H1 (cell line): ENCODE results near the gene THEM5.

Source experiments
- CTCF ChIP-seq, 3 experiments: IDR thresholded peaks; 1 replicate in 2 of 3; 2 replicates in 1 of 3; pipeline versions ENCODE4 v1.5.1 to v1.6.1; 2011; ENCODE audit warnings: low read length in 3 of 3, mild to moderate bottlenecking in 3 of 3, inconsistent platforms in 2 of 3, low read depth in 1 of 3, moderate library complexity in 1 of 3; ENCODE audit not compliant: insufficient read depth in 1 of 3; ENCODE audit errors: control extremely low read depth in 1 of 3
- GABPA ChIP-seq: IDR thresholded peaks from 2 replicates; pipeline ENCODE4 v1.6.1; 2011; ENCODE audit warnings: mild to moderate bottlenecking, low read length, moderate library complexity, borderline replicate concordance; ENCODE audit not compliant: insufficient read depth
- RAD21 ChIP-seq, 2 experiments: IDR thresholded peaks in 1 of 2; conservative IDR thresholded peaks in 1 of 2; 2 replicates each; pipeline ENCODE4 v1.6.1; 2011; ENCODE audit warnings: low read depth in 2 of 2, low read length in 2 of 2, improper control_type of control experiment in 1 of 2, inconsistent platforms in 1 of 2, mild to moderate bottlenecking in 1 of 2, moderate library complexity in 1 of 2
- RFX5 ChIP-seq: IDR thresholded peaks from 2 replicates; pipeline ENCODE4 v1.6.1; 2011; ENCODE audit warnings: low read depth, low read length, improper control_type of control experiment, borderline replicate concordance

GRCh38 chr1:151858886-151859665, 5.6 kb upstream of the THEM5 start:
- TF ChIP-seq GABPA (no peak), RFX5 (no peak), CTCF (IDR thresholded peaks at IDR 0.05; ENCODE audit: control extremely low read depth in 1 of 3, insufficient read depth in 1 of 3, low read depth in 1 of 3, low read length in 3 of 3) (no peak), RAD21 (IDR thresholded peaks at IDR 0.05 in 1 of 2, conservative IDR thresholded peaks at IDR 0.05 in 1 of 2; ENCODE audit: low read depth in 2 of 2, low read length in 2 of 2) (no peak)
